ENCODE data around the gene FEN1.

Gene FEN1

DNA sequence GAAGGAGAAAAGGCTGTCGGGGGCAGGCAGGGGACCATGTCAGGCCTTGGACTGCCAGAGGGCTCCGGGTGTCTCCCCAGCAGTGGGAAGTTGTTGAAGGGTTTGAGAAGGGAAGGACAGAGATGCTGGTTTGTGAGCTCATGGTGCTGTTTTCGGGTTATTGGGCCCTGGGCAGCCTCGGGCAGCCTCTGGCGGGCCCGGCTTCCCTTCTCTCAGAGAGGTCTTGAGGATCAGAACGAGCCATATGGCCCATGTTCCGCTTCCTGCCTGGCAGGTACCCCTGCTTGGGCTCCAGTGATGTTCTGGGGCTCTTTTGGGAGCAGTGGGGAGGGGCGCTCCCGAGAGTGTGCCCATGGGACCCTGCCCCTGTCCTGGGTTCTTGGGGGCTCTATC, 30.5 kb upstream of the FEN1 start:
- DNase-seq (ENCODE audit: low spot score) = no peak
- TF ChIP-seq, protein P1, sequence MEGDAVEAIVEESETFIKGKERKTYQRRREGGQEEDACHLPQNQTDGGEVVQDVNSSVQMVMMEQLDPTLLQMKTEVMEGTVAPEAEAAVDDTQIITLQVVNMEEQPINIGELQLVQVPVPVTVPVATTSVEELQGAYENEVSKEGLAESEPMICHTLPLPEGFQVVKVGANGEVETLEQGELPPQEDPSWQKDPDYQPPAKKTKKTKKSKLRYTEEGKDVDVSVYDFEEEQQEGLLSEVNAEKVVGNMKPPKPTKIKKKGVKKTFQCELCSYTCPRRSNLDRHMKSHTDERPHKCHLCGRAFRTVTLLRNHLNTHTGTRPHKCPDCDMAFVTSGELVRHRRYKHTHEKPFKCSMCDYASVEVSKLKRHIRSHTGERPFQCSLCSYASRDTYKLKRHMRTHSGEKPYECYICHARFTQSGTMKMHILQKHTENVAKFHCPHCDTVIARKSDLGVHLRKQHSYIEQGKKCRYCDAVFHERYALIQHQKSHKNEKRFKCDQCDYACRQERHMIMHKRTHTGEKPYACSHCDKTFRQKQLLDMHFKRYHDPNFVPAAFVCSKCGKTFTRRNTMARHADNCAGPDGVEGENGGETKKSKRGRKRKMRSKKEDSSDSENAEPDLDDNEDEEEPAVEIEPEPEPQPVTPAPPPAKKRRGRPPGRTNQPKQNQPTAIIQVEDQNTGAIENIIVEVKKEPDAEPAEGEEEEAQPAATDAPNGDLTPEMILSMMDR (IDR thresholded peaks at IDR 0.05; ENCODE audit: poor library complexity, severe bottlenecking) = no peak
- H3K27ac ChIP-seq (ENCODE audit: poor library complexity, severe bottlenecking) = no peak overlapping the region
- H3K9me3 ChIP-seq (ENCODE audit: severe bottlenecking) = no peaks in the 10 kb centered on the region
- no peak for ATAC-seq (ENCODE audit: low read depth)
- H3K4me1 ChIP-seq (ENCODE audit: insufficient read depth, poor library complexity, severe bottlenecking) = no peaks in the 10 kb centered on the region
- no peaks in the 10 kb centered on the region for H3K36me3 ChIP-seq (ENCODE audit: low read depth)
- no peaks in the 10 kb centered on the region for H3K27me3 ChIP-seq (ENCODE audit: insufficient read depth, poor library complexity, severe bottlenecking)
- no peak overlapping the region for H3K4me3 ChIP-seq (ENCODE audit: severe bottlenecking)

DNA sequence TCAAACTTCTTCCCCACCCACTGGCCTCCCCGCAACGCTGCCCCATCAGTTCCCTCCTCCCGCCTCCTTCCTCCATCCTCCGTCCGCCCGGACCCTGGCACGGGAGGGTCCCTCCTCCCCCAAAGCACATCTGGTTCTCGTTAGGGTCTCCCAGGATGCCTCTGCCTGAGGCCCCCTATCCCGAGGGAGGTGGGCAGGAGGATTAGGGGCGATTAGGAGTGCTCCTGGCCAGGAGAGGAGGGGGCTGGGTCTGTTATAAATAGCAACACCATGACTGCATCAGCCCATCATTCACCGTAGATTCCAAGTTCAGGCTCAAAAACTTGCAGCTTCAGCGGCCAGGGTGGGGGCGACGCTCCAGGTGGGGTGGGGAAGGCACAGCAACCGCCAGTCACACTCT, 29.9 kb upstream of the FEN1 start:
- TF ChIP-seq, protein P1 (IDR thresholded peaks at IDR 0.05; ENCODE audit: poor library complexity, severe bottlenecking) = no peak
- Histone ChIP-seq H3K27me3 (ENCODE audit: insufficient read depth, poor library complexity, severe bottlenecking) (no peaks in the 10 kb centered on the region), H3K4me3 (ENCODE audit: severe bottlenecking) (no peak overlapping the region), H3K27ac (ENCODE audit: poor library complexity, severe bottlenecking) (no peak overlapping the region), H3K36me3 (ENCODE audit: low read depth) (no peaks in the 10 kb centered on the region), H3K4me1 (ENCODE audit: insufficient read depth, poor library complexity, severe bottlenecking) (no peaks in the 10 kb centered on the region), H3K9me3 (ENCODE audit: severe bottlenecking) (no peaks in the 10 kb centered on the region)
- ATAC-seq (ENCODE audit: low read depth) = no peak
- DNase-seq (ENCODE audit: low spot score) = no peak

DNA sequence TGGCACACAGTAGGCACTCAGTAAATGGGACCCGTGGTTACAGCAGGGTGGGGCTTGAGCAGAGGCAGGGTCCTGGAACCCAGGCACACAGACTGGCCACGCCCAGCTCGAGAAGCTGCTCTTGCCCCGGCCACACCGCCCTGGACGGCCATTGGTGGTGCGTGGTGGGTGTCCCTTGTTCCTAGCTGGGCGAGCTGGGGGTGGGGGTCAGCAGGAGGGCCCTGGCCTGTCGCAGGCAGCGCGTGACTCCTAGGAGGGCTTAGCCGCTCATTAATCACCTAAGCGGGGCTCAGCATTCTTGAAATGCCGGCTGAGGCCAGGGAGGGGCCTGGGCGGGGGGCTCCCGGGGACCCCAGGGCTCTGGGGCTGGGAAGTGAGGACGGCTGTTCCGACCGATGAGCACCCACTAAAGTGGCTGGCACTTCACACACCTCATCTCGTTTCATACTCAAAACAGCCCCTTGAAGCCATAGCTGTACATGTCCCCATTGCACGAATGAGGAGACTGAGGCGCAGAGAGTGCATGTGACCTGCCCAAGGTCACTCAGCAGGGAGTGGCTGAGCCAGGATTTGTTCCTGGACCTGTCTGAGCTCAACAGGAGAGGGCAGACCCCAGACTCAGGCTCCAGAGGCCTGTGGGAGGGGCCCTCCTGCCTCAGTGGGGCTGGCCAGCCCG, 28.6 kb upstream of the FEN1 start:
- DNase-seq (ENCODE audit: low spot score) = no peak
- H3K27ac ChIP-seq (ENCODE audit: poor library complexity, severe bottlenecking) = no peak overlapping the region
- H3K4me3 ChIP-seq (ENCODE audit: severe bottlenecking) = no peak overlapping the region
- no peaks in the 10 kb centered on the region for H3K9me3 ChIP-seq (ENCODE audit: severe bottlenecking)
- H3K27me3 ChIP-seq (ENCODE audit: insufficient read depth, poor library complexity, severe bottlenecking) = no peaks in the 10 kb centered on the region
- no peak for ATAC-seq (ENCODE audit: low read depth)
- TF ChIP-seq, protein P1 (IDR thresholded peaks at IDR 0.05; ENCODE audit: poor library complexity, severe bottlenecking) = no peak
- no peaks in the 10 kb centered on the region for H3K4me1 ChIP-seq (ENCODE audit: insufficient read depth, poor library complexity, severe bottlenecking)
- H3K36me3 ChIP-seq (ENCODE audit: low read depth) = no peaks in the 10 kb centered on the region

DNA sequence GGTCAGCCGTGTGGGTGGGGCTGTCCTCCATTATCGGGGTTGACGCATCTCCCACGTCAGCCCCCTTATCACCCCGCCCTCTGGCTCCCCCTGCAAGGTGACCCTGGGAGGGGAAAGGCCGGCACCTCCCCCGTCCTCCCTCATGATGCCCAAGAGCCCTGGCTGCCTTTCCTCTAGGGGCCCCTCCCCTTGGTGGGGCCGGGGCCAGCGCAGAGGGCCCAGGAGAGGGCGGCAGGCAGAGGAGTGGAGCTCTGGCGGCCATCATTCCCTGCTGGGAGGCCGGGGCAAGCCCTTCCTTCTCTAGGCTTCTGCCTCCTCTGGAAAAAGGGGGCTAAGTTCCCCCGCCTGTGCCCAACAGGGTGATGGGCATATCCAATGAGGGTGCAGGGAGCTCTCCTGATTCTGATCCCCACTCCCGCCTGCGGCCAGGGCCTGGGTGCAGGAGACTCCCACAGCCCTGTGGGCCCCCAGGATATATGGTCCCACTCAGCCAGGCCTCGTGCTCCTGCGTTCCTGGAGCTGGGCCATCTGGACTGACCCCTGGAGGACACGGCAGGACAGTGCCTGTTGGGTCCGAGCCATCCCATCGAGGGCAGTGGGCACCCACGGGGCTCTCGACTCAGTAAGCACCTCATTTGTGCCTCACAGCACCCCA, 28.0 kb upstream of the FEN1 start:
- TF ChIP-seq, protein P1 (IDR thresholded peaks at IDR 0.05; ENCODE audit: poor library complexity, severe bottlenecking) = no peak
- ATAC-seq (ENCODE audit: low read depth) (no peak), DNase-seq (ENCODE audit: low spot score) (no peak)
- Histone ChIP-seq H3K36me3 (ENCODE audit: low read depth) (no peaks in the 10 kb centered on the region), H3K4me3 (ENCODE audit: severe bottlenecking) (no peak overlapping the region), H3K9me3 (ENCODE audit: severe bottlenecking) (no peaks in the 10 kb centered on the region), H3K27ac (ENCODE audit: poor library complexity, severe bottlenecking) (no peak overlapping the region), H3K4me1 (ENCODE audit: insufficient read depth, poor library complexity, severe bottlenecking) (no peaks in the 10 kb centered on the region), H3K27me3 (ENCODE audit: insufficient read depth, poor library complexity, severe bottlenecking) (no peaks in the 10 kb centered on the region)
